NB4 (cell line): ENCODE data around the gene POLG.

Experiments
- CTCF ChIP-seq: IDR thresholded peaks from one replicate; pipeline ENCODE4 v1.5.1; 2012; ENCODE audit warnings: low read depth, low read length
- POLR2A ChIP-seq: IDR thresholded peaks from 2 replicates; pipeline ENCODE4 v1.6.1; 2011; ENCODE audit warnings: mild to moderate bottlenecking; ENCODE audit not compliant: insufficient read length; ENCODE audit errors: extremely low read depth

GRCh38 chr15:89349206-89349558 lies 14.6 kb upstream of the POLG start:
- TF ChIP-seq CTCF (no peak), POLR2A (no peak)
